ENCODE measurements around the gene SVIL.
"Not testable (repeated sequence)": the region's sequence is repeated elsewhere in the genome, so short reads cannot be mapped to it uniquely, and the experiment has no call there.

The SVIL gene

GRCh38 chr10:29570248-29570647 is 64.5 kb downstream of the SVIL start:
- not testable (repeated sequence) for DNase-seq

DNA sequence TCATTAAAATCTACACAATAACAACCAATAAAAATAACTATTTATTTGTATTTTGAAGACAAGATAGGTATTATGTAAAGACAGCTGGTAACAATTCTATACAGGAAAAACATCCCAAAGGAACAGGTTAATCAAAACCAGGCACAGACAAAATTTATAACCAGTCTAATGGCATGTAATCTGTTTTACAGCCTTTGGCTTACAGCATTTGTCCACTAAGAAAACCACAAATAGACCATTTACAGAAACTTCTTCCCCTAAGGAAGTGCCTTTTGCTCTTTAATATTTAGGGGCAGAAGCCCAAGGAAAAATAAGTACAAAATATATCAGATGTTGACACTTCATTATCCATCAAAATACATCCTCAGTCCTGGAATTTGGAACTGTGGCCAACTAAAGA is 65.0 kb downstream of the SVIL start:
- no peak for DNase-seq

DNA sequence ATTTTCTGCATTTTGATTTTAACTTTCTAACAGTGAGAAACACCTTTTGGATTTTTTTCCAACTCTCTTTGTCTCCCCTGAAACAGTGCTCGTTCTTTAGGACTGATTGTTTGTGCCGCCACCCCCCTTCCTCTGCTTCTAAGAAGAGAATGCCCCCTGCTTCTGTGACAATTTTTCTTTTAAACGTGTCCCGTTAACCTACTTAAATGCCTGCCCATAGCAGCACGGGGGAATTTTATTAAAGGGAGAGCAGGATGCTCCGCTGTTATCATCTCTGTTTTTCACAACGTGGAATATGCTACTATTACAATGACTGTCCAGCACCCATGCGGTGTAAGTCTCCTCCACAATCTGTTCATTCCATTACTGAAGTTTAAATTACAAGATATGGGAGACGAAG is 67.8 kb downstream of the SVIL start:
- no peak for DNase-seq

- not testable (repeated sequence) for DNase-seq
These were observed 68.6 kb downstream of the SVIL start for GRCh38 chr10:29566209-29566608.

GRCh38 chr10:29563420-29564035 is 71.2 kb downstream of the SVIL start:
- no peak for DNase-seq

- DNase-seq = not testable (repeated sequence)
These were observed 71.8 kb downstream of the SVIL start for GRCh38 chr10:29563006-29563405.

DNA sequence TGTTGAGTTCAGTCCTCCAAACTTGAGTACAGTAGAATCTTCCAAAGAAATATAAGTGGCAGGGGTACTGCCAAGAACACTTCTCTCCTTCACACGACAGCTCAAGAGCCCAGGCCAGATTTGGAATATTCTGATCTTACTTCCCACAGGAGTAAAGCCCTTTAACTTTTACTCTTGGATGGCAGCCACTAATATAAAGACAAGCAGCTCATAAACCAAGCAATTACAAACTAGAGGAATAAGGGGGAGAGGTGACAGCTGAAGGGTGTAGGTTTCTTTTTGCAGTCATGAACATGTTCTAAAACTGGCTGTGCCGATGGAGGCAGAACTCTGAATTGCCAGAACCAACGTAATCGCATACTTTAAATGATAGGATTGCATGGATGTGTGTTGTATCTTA is 74.8 kb downstream of the SVIL start:
- DNase-seq = no peak

- DNase-seq = no peak
These were observed 77.1 kb downstream of the SVIL start for GRCh38 chr10:29557665-29558064.

GRCh38 chr10:29555746-29556481 is 78.9 kb downstream of the SVIL start:
- no peak for DNase-seq

DNA sequence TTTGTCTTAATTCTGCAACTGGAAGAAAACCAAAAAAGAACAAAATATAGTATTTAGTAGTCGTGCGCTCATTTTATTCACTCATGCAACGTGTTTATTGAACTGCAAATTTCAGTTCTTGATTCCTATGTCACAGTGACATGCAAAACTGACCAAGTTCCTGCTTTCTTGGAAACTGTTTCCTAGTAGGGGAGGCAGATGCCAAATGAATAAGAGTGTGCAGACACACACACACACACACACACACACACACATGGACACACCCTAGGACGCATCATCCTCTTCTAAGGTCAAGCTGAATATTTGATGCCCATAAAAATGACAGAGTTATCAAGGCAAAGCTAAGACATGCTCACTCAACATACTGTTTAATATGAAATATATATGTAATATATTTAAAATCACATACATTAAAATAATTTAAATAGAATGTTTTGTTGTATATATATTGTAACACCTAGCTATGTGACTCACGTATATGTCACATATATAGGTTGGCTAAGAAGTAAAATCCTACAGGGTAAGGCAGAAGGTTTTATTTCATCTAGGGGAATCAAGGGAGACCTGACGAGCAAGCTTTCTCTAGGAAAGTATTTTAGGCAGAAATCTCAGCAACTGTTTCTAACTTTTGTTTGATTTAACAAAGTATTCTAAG is 79.6 kb downstream of the SVIL start:
- no peak for DNase-seq

GRCh38 chr10:29554660-29555059 is 80.1 kb downstream of the SVIL start:
- DNase-seq = no peak

DNA sequence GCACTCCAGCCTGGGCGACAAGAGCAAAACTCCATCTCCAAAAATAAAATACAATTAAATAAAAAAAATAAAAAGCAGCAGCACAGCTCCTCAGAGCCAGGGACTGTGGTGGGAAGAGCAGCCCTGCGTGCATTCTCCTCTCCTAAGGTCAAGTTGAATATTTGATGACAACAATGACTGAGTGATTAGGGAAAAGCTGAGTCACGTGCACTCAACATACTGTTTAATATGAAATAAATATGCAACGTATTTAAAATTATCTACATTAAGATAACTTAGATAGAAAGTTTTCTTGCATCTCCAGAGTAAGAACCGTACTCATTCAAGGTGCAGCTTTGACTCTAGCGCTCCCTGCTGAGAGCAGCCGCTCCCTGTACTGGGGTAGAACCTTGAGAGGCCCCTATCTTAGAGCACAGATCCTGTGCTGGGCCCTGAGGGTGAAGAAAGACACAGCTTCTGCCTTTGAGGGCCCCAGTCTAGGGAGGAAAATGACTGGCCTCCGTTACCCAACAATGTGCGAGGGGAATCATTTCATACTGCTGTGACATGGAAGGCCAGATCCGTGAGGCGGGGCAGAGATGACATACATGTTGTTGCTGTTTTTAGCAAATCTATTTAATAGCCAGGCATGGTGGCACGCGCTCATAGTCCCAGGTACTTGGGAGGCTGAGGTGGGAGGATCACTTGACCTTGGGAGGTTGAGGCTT is 81.1 kb downstream of the SVIL start:
- DNase-seq = no peak

GRCh38 chr10:29553116-29553515 is 81.7 kb downstream of the SVIL start:
- not testable (repeated sequence) for DNase-seq

- not testable (repeated sequence) for DNase-seq
These were observed 85.3 kb downstream of the SVIL start for GRCh38 chr10:29549493-29549892.

DNA sequence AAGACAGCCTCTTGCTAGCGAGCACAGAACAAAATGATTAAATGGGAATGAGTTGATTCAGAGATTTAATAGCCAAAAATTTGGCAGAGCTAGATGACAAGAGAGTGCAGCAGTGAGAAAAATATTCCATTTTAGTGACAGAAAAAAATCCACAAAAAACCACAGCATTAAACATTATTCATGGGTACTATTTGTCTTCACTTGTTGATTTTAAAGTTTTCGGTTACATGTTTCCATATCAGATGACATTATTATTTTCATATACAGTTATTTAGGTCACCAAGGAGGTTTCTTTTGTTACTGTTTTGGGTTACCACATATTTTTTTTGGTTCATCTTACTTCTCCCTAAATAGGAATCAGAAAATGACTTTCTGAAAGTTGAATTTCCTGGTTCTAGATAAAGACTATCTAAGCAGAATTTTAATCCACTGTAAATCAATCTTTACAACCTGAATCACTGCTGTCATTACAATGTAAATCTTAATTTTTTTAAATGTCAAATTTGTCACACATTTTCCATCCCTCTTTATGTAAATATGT is 87.9 kb downstream of the SVIL start:
- no peak for DNase-seq

DNA sequence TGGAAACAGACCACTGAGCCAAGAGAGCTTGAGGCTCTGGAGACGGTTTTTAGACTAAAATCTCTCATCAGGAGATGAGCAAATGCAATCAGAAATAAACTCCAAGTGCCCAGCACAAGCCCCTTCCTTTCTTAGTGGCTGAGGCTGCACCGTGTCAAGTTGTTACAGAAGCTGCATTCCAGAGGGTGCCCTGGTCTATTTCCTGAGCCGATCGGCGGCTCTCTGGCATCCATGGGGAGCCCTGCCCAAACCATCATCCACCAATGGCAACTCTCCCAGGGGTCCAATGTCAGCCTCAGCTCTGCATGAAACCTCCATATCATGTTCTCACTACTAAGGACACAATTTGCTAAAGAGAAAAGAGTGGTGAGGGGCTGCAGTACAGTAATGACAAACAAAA is 89.6 kb downstream of the SVIL start:
- no peak for DNase-seq

DNA sequence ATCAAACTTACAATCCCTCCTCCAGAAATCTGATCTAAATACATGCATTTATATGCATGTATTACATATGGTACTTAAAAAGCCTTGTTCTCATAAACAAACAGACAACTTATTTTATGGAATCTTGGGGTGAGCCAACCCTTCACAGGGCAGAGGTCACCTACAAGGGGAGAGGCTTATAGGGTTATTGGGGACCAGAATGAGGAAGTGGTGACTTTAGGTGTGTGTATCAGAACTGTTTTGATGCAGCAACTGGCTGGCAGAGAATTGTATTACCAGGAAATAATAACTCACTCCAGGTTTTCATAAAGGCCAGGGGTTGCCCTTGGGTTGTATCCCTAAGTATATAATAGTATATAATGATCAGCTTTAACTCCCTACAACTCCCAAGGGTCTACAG is 91.1 kb downstream of the SVIL start:
- DNase-seq = no peak

GRCh38 chr10:29542723-29543122 is 92.0 kb downstream of the SVIL start:
- no peak for DNase-seq

DNA sequence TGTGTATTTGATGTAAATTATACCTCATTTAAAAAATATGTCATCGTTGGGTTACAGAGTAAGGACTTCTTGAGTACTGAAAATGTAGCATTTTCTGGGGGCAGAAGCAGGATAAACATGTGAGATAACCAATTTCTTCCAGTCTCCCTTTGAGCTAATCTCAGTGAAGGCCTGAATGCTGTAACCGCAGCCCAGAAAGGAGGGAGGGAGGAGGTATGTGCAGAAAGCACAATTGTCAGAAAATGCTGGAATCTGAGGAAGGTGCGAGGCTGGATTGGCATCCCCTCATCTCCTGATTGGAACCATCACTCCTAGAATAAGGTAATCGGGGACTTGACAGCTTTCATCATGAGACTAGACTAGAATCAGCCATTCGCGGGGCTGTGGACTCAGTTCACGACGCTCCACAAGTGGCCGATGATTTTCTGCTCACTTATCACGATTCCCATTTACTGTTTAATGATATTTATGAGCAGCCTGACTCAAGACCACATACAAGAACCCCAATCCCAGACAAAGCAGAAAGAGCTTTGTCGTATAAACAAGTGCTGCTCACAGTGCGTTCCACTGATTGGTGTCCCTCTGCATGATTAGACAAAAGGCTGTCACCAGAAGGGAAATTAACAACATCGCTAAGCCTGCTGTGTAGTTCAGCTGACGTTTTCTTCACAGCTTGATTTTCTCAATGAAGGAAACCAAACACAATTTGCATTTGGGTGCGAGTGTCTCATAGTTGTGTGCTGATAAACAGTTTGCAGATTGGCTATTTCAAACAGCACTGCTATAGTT is 93.2 kb downstream of the SVIL start:
- no peak for DNase-seq

GRCh38 chr10:29540016-29540415 is 94.8 kb downstream of the SVIL start:
- no peak for DNase-seq

- no peak for DNase-seq
These were observed 95.4 kb downstream of the SVIL start for GRCh38 chr10:29539412-29539811.

GRCh38 chr10:29537799-29538198 is 97.0 kb downstream of the SVIL start:
- DNase-seq = no peak
